Ishikawa (cell line): ENCODE measurements around the gene BBC3.

ENCODE experiments used
- CEBPB ChIP-seq: IDR thresholded peaks from 2 replicates; pipeline ENCODE4 v1.6.1; 2012
- CREB1 ChIP-seq: IDR thresholded peaks from 2 replicates; pipeline ENCODE4 v1.6.1; 2012; ENCODE audit warnings: low read depth
- EGR1 ChIP-seq: IDR thresholded peaks from 2 replicates; pipeline ENCODE4 v1.6.1; 2012
- FOXM1 ChIP-seq: IDR thresholded peaks from 2 replicates; pipeline ENCODE4 v1.6.1; 2012; ENCODE audit warnings: low read depth, borderline replicate concordance
- MAX ChIP-seq: IDR thresholded peaks from 2 replicates; pipeline ENCODE4 v1.6.1; 2012
- NFIC ChIP-seq: IDR thresholded peaks from 2 replicates; pipeline ENCODE4 v1.6.1; 2012
- RAD21 ChIP-seq: IDR thresholded peaks from 2 replicates; pipeline ENCODE4 v1.6.1; 2012; ENCODE audit warnings: low read depth
- REST ChIP-seq: IDR thresholded peaks from 2 replicates; pipeline ENCODE4 v1.6.1; 2012; ENCODE audit warnings: low read depth, mild to moderate bottlenecking
- TEAD4 ChIP-seq: IDR thresholded peaks from 2 replicates; pipeline ENCODE4 v1.6.1; 2012
- YY1 ChIP-seq: IDR thresholded peaks from 2 replicates; pipeline ENCODE4 v1.6.1; 2012; ENCODE audit warnings: low read depth

GRCh38 chr19:47271949-47272348 lies 41.0 kb upstream of the BBC3 start:
- TF ChIP-seq RAD21 (no peak), CREB1 (no peak), EGR1 (no peak), YY1 (no peak), TEAD4 (no peak), NFIC (no peak), REST (no peak), MAX (no peak), FOXM1 (no peak), CEBPB (no peak)
